K562 (cell line): Measurements from ENCODE around the gene UBA1. TPM values are rescaled to one million over a fixed set of nuclear protein-coding genes. Genes with fewer than 3 reads are reported as not detected.
A peak's percentile ranks its signal among the peaks of the same experiment; 100 is the strongest.

Experiments
- ATF1 ChIP-seq, 2 experiments: fragments of 450-650 bp in 1 of 2; IDR thresholded peaks; 2 replicates each; pipeline ENCODE4 v1.6.1; 2016; ENCODE audit warnings: missing compliant biosample characterization in 1 of 2, missing genetic modification characterization in 1 of 2
- CREM ChIP-seq: IDR thresholded peaks from 2 replicates; pipeline ENCODE4 v1.6.1; 2014; ENCODE audit warnings: antibody characterized with exemption, low read depth
- CTCF ChIP-seq, 3 experiments: IDR thresholded peaks in 2 of 3; conservative IDR thresholded peaks in 1 of 3; 2 replicates each; pipeline ENCODE4 v1.5.1; 2011 to 2012; ENCODE audit warnings: low read length in 3 of 3, mild to moderate bottlenecking in 3 of 3, control low read depth in 2 of 3, improper control_type of control experiment in 1 of 3, inconsistent platforms in 1 of 3, low read depth in 1 of 3, mixed read lengths in 1 of 3, moderate library complexity in 1 of 3; ENCODE audit not compliant: insufficient read depth in 2 of 3
- CXXC5 ChIP-seq: fragments of 250-450 bp; sonication (Bioruptor Pico); IDR thresholded peaks from 2 replicates; pipeline ENCODE4 v1.8.0; 2022; ENCODE audit warnings: inconsistent platforms, mild to moderate bottlenecking, moderate library complexity
- FOS ChIP-seq: IDR thresholded peaks from 3 replicates; pipeline ENCODE4 v1.6.1; 2011; ENCODE audit not compliant: insufficient read length; ENCODE audit errors: extremely low read depth
- FUS ChIP-seq: fragments of 200-400 bp; formaldehyde crosslinking; optimal IDR thresholded peaks from 2 replicates; pipeline ENCODE3; 2017; ENCODE audit warnings: low read depth, low read length
- KAT7 ChIP-seq: sonication (generic); formaldehyde crosslinking; IDR thresholded peaks from 2 replicates; pipeline ENCODE4 v1.8.0; 2022; ENCODE audit warnings: missing genetic modification reagents, mild to moderate bottlenecking, borderline replicate concordance
- NFYB ChIP-seq: IDR thresholded peaks from 2 replicates; pipeline ENCODE4 v1.6.1; 2011; ENCODE audit warnings: mild to moderate bottlenecking, moderate library complexity; ENCODE audit not compliant: insufficient read length; ENCODE audit errors: extremely low read depth
- PHF20 ChIP-seq: fragments of 450-650 bp; IDR thresholded peaks from 2 replicates; pipeline ENCODE4 v1.6.1; 2018; ENCODE audit not compliant: partially characterized antibody
- PML ChIP-seq: IDR thresholded peaks from 2 replicates; pipeline ENCODE4 v1.6.1; 2012; ENCODE audit warnings: low read length, inconsistent platforms
- PRDM10 ChIP-seq: fragments of 450-650 bp; IDR thresholded peaks from 2 replicates; pipeline ENCODE4 v1.6.1; 2018; ENCODE audit not compliant: partially characterized antibody
- PTTG1 ChIP-seq: fragments of 450-650 bp; IDR thresholded peaks from 2 replicates; pipeline ENCODE4 v1.6.1; 2016; ENCODE audit warnings: low read depth, mild to moderate bottlenecking, missing genetic modification characterization, missing compliant biosample characterization
- RNF2 ChIP-seq: sonication (generic); IDR thresholded peaks from 2 replicates; pipeline ENCODE4 v1.6.1; 2016
- SP1 ChIP-seq: sonication (generic); formaldehyde crosslinking; IDR thresholded peaks from 2 replicates; pipeline ENCODE4 v1.8.1; 2022; ENCODE audit warnings: mild to moderate bottlenecking, missing genetic modification reagents
- SRF ChIP-seq, 2 experiments: fragments of 250-450, 450-650 bp in 1 of 2; sonication (Bioruptor Pico) in 1 of 2; sonication (generic) in 1 of 2; formaldehyde crosslinking; IDR thresholded peaks; 2 replicates each; pipeline versions ENCODE4 v1.5.0 to v1.5.1; 2020 to 2022; ENCODE audit warnings: mild to moderate bottlenecking in 1 of 2, missing genetic modification reagents in 1 of 2
- SRSF1 ChIP-seq: fragments of 200-400 bp; formaldehyde crosslinking; IDR thresholded peaks from 2 replicates; pipeline ENCODE4 v1.6.1; 2017; ENCODE audit warnings: mild to moderate bottlenecking, low read depth, low read length, moderate library complexity
- TFAP4 ChIP-seq: sonication (generic); formaldehyde crosslinking; IDR thresholded peaks from 2 replicates; pipeline ENCODE4 v1.8.0; 2022; ENCODE audit warnings: missing genetic modification reagents, mild to moderate bottlenecking, moderate library complexity, borderline replicate concordance
- THAP12 ChIP-seq: fragments of 250-450 bp; sonication (Bioruptor Pico); IDR thresholded peaks from 2 replicates; pipeline ENCODE4 v1.9.0; 2021; ENCODE audit warnings: mild to moderate bottlenecking, inconsistent platforms
- polyA plus RNA-seq, 8 experiments: library from polyadenylated mRNA; depleted of rRNA in 4 of 8; stranded (reverse) in 5 of 8; unstranded in 3 of 8; fragments of >200 nt; fragmentation: Nextera tagmentation in 2 of 8; fragmentation: Illumina TruSeq in 1 of 8; extraction: Ambion mirVana in 2 of 8; extraction: Trizol in 1 of 8; gene quantifications; 2 replicates each; pipeline versions ENCODE4 v1.2.1 to v1.2.3, GENCODE V29; 2011 to 2014; ENCODE audit warnings: inconsistent platforms in 1 of 8, missing spikeins in 1 of 8
- total RNA-seq, 7 experiments: library from RNA; depleted of rRNA in 6 of 7; stranded (reverse); fragments of >200 nt in 6 of 7; fragmentation: Illumina TruSeq in 2 of 7; extraction: Trizol in 2 of 7; gene quantifications; 2 replicates each; pipeline versions ENCODE4 v1.2.1 to v1.2.3, GENCODE V29; 2011 to 2021; ENCODE audit warnings: low replicate concordance in 1 of 7

UBA1 gene
- total and polyA plus RNA-seq, 9 of the 15 experiments (the other 6 are each of a cell fraction or from before 2014, with no cell fraction given): 32.0 to 174 (median 93.6) TPM

- peak; percentile 90 for TF ChIP-seq PRDM10
- peak; percentile 66 to 80 (median 69) for TF ChIP-seq CTCF (IDR thresholded peaks at IDR 0.05 in 2 of 3, conservative IDR thresholded peaks at IDR 0.05 in 1 of 3; ENCODE audit: insufficient read depth in 2 of 3, low read depth in 1 of 3, low read length in 3 of 3)
- TF ChIP-seq CREM: peak; percentile 65
- no peak for TF ChIP-seq SRSF1
- TF ChIP-seq PML: peak; percentile 71
- TF ChIP-seq SRF (CRISPR knock-in tag; IDR thresholded peaks at IDR 0.05): peak in 1 of 2 experiments; percentile 59; a peak in 1 of 4 replicates
- peak; percentile 71; the same call in 1 of the 2 replicates for TF ChIP-seq THAP12 (CRISPR knock-in tag)
- no peak for TF ChIP-seq PTTG1 (tag)
- TF ChIP-seq ATF1 (CRISPR knock-in tag; IDR thresholded peaks at IDR 0.05): no peak
- peak; percentile 77 for TF ChIP-seq ATF1 (tag; IDR thresholded peaks at IDR 0.05)
- TF ChIP-seq KAT7 (CRISPR knock-in tag): no peak
- TF ChIP-seq FOS: peak; percentile 71
- peak; percentile 85 for TF ChIP-seq NFYB
- peak; percentile 90 for TF ChIP-seq SP1 (CRISPR knock-in tag)
- TF ChIP-seq PHF20: no peak
- TF ChIP-seq TFAP4 (CRISPR knock-in tag): peak; percentile 61; the same call in 1 of the 2 replicates
- TF ChIP-seq RNF2: 0 out of 2 replicates have a peak, but pooled peaks have one; percentile 72
- TF ChIP-seq CXXC5 (CRISPR knock-in tag): peak; percentile 55; the same call in 1 of the 2 replicates
- no peak for TF ChIP-seq FUS
Observed at GRCh38 chrX:47144626-47145394, 48.8 kb upstream of the UBA1 start, which contains the start of the genes NDUFB11 and RBM10 (continued).
